ENCODE data around the gene SIRT3.
A peak's percentile ranks its signal among the peaks of the same experiment; 100 is the strongest.
"Not testable (repeated sequence)": the region's sequence is repeated elsewhere in the genome, so short reads cannot be mapped to it uniquely, and the experiment has no call there.

Gene SIRT3

GRCh38 chr11:197741-198235 lies 38.4 kb downstream of the SIRT3 start:
- Histone ChIP-seq H3K4me3 (IDR thresholded peaks at IDR 0.05; ENCODE audit: insufficient read depth, low read depth, low read length) (no peak overlapping the region), H3K79me2 (ENCODE audit: insufficient read depth, low read depth) (no peaks in the 10 kb centered on the region), H3K9ac (no peak overlapping the region)

DNA sequence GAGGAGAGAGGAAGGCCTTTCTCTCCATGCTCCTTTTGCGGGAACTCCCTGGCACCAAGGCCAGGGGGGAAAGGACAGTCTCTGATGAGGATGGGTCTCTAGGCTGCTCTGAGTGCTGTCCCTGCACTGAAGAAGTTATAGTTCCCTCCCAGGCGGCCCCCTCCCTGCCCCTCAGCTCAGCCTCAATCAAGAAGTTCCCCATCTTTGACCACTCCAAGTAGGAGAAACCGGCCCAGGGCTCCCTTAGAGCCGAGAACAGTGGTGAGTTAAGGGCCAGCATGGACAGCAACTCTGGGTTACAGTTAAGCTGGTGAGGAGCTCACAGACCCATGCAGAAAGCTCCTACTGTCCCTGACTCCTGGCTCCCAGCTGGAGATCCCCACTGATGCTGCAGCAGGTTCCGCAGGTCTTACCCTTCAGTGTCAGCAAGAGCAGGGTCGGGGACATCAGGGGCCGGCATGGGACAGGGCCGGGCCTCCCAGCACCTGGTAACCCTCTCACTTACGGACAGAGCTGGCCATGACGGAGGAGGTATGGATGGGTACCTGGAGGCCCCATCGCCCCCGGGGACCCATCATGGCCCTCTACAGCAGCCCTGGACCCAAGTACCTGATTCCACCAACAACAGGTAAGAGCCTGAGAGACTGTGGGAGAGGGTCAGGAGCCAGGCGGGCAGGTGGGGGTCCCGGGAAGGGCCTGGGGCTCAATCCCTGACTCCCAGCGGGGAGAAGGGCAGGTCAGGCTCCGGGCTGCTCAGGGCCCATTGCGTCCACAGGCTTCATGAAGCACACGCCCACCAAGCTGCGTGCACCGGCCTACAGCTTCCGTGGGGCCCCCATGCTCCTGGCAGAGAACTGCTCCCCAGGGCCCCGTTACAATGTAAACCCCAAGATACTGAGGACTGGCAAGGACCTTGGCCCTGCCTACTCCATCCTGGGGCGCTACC lies 39.1 kb downstream of the SIRT3 start:
- no peaks in the 10 kb centered on the region for H3K4me1 ChIP-seq (ENCODE audit: low read depth, poor library complexity, severe bottlenecking)
- H4K20me1 ChIP-seq (ENCODE audit: insufficient read depth), result no peaks in the 10 kb centered on the region
- no peak overlapping the region for H3K27ac ChIP-seq
- H3K79me2 ChIP-seq (ENCODE audit: insufficient read depth, low read depth), result no peaks in the 10 kb centered on the region
- H3K4me3 ChIP-seq (IDR thresholded peaks at IDR 0.05; ENCODE audit: insufficient read depth, low read depth, low read length), result no peak overlapping the region
- H3K4me2 ChIP-seq, result no peak overlapping the region
- no peaks in the 10 kb centered on the region for H3K27me3 ChIP-seq (ENCODE audit: insufficient read depth, low read depth)
- no peak for TF ChIP-seq CTCF (conservative IDR thresholded peaks at IDR 0.05; ENCODE audit: low read depth, low read length)
- H3K36me3 ChIP-seq (ENCODE audit: insufficient read depth), result no peaks in the 10 kb centered on the region
- H3K9ac ChIP-seq, result no peak overlapping the region
- no peak overlapping the region for H2AFZ ChIP-seq (ENCODE audit: low read depth)

More at GRCh38 chr11:197741-198235, 38.4 kb downstream of the SIRT3 start:
- Histone ChIP-seq H3K4me1 (ENCODE audit: low read depth, poor library complexity, severe bottlenecking) (no peaks in the 10 kb centered on the region), H3K27ac (no peak overlapping the region), H4K20me1 (ENCODE audit: insufficient read depth) (no peaks in the 10 kb centered on the region), H2AFZ (ENCODE audit: low read depth) (no peak overlapping the region), H3K27me3 (ENCODE audit: insufficient read depth, low read depth) (no peaks in the 10 kb centered on the region), H3K36me3 (ENCODE audit: insufficient read depth) (no peaks in the 10 kb centered on the region), H3K4me2 (no peak overlapping the region)
- TF ChIP-seq CTCF (conservative IDR thresholded peaks at IDR 0.05; ENCODE audit: low read depth, low read length), result no peak

GRCh38 chr11:193481-193880 lies 42.7 kb downstream of the SIRT3 start:
- peaks cover 12% of the 10 kb centered on the region for H3K4me1 ChIP-seq (ENCODE audit: low read depth, poor library complexity, severe bottlenecking)
- H3K79me2 ChIP-seq (ENCODE audit: insufficient read depth, low read depth); H3K4me3 ChIP-seq (IDR thresholded peaks at IDR 0.05; ENCODE audit: insufficient read depth, low read depth, low read length); H3K4me2 ChIP-seq; H3K27me3 ChIP-seq (ENCODE audit: insufficient read depth, low read depth); H3K27ac ChIP-seq; H4K20me1 ChIP-seq (ENCODE audit: insufficient read depth); H3K9ac ChIP-seq; H2AFZ ChIP-seq (ENCODE audit: low read depth); H3K36me3 ChIP-seq (ENCODE audit: insufficient read depth): not testable (repeated sequence)

DNA sequence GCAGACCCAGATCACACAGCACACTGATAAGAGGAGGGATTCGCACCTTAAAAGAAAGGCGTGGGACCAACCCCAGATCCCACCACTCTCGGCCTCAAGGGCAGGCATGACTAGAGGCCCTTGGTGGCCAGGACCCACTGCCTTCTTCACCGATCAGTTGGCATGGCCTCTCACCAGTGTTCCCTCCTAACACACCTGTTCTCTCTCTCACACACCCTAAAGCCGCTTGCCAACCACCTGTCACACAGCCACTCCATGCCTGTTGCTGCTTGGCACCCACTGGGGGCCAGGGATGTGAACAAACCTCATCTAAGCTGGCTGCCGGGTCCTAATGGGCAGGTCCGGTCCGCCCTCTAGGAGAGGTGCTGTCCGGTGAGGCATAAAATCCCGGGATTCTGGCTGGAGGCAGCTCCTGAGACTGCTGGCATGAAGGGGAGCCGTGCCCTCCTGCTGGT lies 43.4 kb downstream of the SIRT3 start, which contains the start of gene SCGB1C1:
Gene SCGB1C1, plus strand, starts transcription at position 405 of the 455 bp plus-strand sequence. Its CDS starts 22 bp downstream, at position 427.
- not testable (repeated sequence) for H3K79me2 ChIP-seq (ENCODE audit: insufficient read depth, low read depth); H3K27me3 ChIP-seq (ENCODE audit: insufficient read depth, low read depth); H3K36me3 ChIP-seq (ENCODE audit: insufficient read depth); H3K27ac ChIP-seq; H3K9ac ChIP-seq; H4K20me1 ChIP-seq (ENCODE audit: insufficient read depth); H3K4me3 ChIP-seq (IDR thresholded peaks at IDR 0.05; ENCODE audit: insufficient read depth, low read depth, low read length); H2AFZ ChIP-seq (ENCODE audit: low read depth)
- Histone ChIP-seq H3K4me1 (ENCODE audit: low read depth, poor library complexity, severe bottlenecking) (peaks cover 12% of the 10 kb centered on the region), H3K4me2 (0 out of 2 replicates have a peak within 1 kb of the TSS, but pooled peaks have one; percentile 19)

DNA sequence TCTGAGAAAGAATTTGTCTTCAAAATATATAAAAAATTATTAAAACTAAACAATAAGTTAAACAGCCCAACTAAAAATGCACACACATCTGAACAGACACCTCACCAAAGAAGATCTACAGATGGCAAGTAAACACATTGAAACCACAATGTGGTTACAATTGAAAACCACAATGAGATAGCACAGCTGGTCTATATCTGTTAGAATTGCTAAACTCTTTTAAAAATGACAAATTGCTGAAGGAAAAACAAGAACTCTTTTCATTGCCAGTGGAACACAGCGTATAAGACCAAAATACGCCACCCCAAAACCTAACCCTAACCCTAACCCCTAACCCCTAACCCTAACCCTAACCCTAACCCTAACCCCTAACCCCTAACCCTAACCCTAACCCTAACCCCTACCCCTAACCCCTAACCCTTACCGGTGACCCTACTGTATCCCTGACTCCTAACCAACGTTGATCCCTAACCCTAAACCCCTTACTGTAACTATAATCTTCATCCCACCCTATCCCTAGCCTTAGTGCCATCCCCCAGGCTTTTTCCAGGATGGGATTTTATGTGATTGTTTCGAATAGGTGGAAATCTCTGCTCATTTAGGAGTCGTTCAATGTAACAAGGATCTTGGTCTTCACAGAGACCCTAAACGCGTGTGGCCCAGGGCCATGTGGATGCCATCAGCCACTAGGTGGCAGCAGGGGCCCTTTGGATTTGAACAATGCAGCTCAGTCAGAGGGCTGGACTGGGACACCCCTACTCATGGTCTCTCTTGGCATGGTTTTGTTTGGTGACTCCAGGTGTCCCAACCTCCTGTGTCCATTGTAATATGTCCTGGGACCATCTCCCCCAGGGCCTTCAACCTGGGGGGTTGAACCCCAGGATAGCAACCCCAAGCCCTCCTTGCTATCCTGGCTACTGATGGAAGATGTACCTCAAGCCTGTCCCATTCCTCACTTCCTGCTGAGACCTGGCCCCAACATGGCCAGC lies 44.4 kb downstream of the SIRT3 start:
- H2AFZ ChIP-seq (ENCODE audit: low read depth); H3K36me3 ChIP-seq (ENCODE audit: insufficient read depth); H3K79me2 ChIP-seq (ENCODE audit: insufficient read depth, low read depth); H3K4me3 ChIP-seq (IDR thresholded peaks at IDR 0.05; ENCODE audit: insufficient read depth, low read depth, low read length); H3K9ac ChIP-seq; H4K20me1 ChIP-seq (ENCODE audit: insufficient read depth); H3K27me3 ChIP-seq (ENCODE audit: insufficient read depth, low read depth): not testable (repeated sequence)
- peak; percentile 43 for TF ChIP-seq CTCF (conservative IDR thresholded peaks at IDR 0.05; ENCODE audit: low read depth, low read length)
- Histone ChIP-seq H3K4me2 (0 out of 2 replicates have a peak overlapping the region, but pooled peaks have one; percentile 19), H3K27ac (peak overlapping the region; percentile 38; the same call in 1 of the 2 replicates), H3K4me1 (ENCODE audit: low read depth, poor library complexity, severe bottlenecking) (peaks cover 12% of the 10 kb centered on the region)

GRCh38 chr11:190546-190945 lies 45.6 kb downstream of the SIRT3 start:
- not testable (repeated sequence) for H3K4me3 ChIP-seq (IDR thresholded peaks at IDR 0.05; ENCODE audit: insufficient read depth, low read depth, low read length); H3K27me3 ChIP-seq (ENCODE audit: insufficient read depth, low read depth); H3K79me2 ChIP-seq (ENCODE audit: insufficient read depth, low read depth); H3K36me3 ChIP-seq (ENCODE audit: insufficient read depth); H4K20me1 ChIP-seq (ENCODE audit: insufficient read depth); H3K27ac ChIP-seq; H3K9ac ChIP-seq; H2AFZ ChIP-seq (ENCODE audit: low read depth); H3K4me2 ChIP-seq
- H3K4me1 ChIP-seq (ENCODE audit: low read depth, poor library complexity, severe bottlenecking), result peaks cover 12% of the 10 kb centered on the region
